Duodenal mucosa (tissue), 2 donors: Measurements from ENCODE around the gene REV3L.

Experiments used
- H3K27ac ChIP-seq: one replicate; pipeline ENCODE4 v1.7.0; 2013; ENCODE audit warnings: low read depth, low read length
- H3K27me3 ChIP-seq, 2 donors: one replicate each; pipeline ENCODE4 v1.7.0; 2013; ENCODE audit warnings: low read length in 2 of 2, control low read depth in 1 of 2; ENCODE audit not compliant: insufficient read depth in 2 of 2, control insufficient read depth in 1 of 2
- H3K36me3 ChIP-seq, 2 donors: one replicate each; pipeline ENCODE4 v1.7.0; 2013; ENCODE audit warnings: low read length in 2 of 2, control low read depth in 1 of 2; ENCODE audit not compliant: insufficient read depth in 2 of 2, control insufficient read depth in 1 of 2
- H3K4me1 ChIP-seq, 2 donors: one replicate each; pipeline ENCODE4 v1.7.0; 2013; ENCODE audit warnings: low read length in 2 of 2, control low read depth in 1 of 2; ENCODE audit not compliant: insufficient read depth in 2 of 2, control insufficient read depth in 1 of 2
- H3K4me3 ChIP-seq, 2 donors: one replicate each; pipeline ENCODE4 v1.7.0; 2013; ENCODE audit warnings: low read length in 2 of 2, low read depth in 1 of 2
- H3K9ac ChIP-seq, 2 donors: one replicate each; pipeline ENCODE4 v1.7.0; 2013; ENCODE audit warnings: low read length in 2 of 2, low read depth in 1 of 2
- H3K9me3 ChIP-seq, 2 donors: one replicate each; pipeline ENCODE4 v1.7.0; 2013; ENCODE audit warnings: low read length in 2 of 2, control low read depth in 1 of 2; ENCODE audit not compliant: control insufficient read depth in 1 of 2

Gene REV3L

GRCh38 chr6:111416529-111416928 is 66.5 kb downstream of the REV3L start:
- H3K27ac ChIP-seq = no peak overlapping the region
- H3K4me3 ChIP-seq = no peak overlapping the region

GRCh38 chr6:111414373-111414772 is 68.6 kb downstream of the REV3L start:
- no peak overlapping the region for H3K27ac ChIP-seq
- H3K4me1 ChIP-seq = peaks cover 9 to 12% of the 10 kb centered on the region in 2 donors
- H3K36me3 ChIP-seq = peaks cover 9 to 14% of the 10 kb centered on the region in 2 donors
- no peak overlapping the region for H3K9ac ChIP-seq
- no peak overlapping the region for H3K4me3 ChIP-seq
- no peaks in the 10 kb centered on the region for H3K9me3 ChIP-seq
- H3K27me3 ChIP-seq = no peaks in the 10 kb centered on the region

More at GRCh38 chr6:111416529-111416928, 66.5 kb downstream of the REV3L start:
- no peak overlapping the region for H3K9ac ChIP-seq
- no peaks in the 10 kb centered on the region for H3K9me3 ChIP-seq
- H3K36me3 ChIP-seq = peaks cover 3 to 5% of the 10 kb centered on the region in 2 donors
- peaks cover 9 to 12% of the 10 kb centered on the region in 2 donors for H3K4me1 ChIP-seq
- H3K27me3 ChIP-seq = no peaks in the 10 kb centered on the region

- H3K27ac ChIP-seq = no peak overlapping the region
Measured at GRCh38 chr6:111411978-111412566, 70.9 kb downstream of the REV3L start.

GRCh38 chr6:111411046-111411445 is 72.0 kb downstream of the REV3L start:
- no peak overlapping the region for H3K27ac ChIP-seq
- peaks cover 9 to 14% of the 10 kb centered on the region in 2 donors for H3K36me3 ChIP-seq
- no peaks in the 10 kb centered on the region for H3K27me3 ChIP-seq
- no peak overlapping the region for H3K9ac ChIP-seq
- no peak overlapping the region for H3K4me3 ChIP-seq
- no peaks in the 10 kb centered on the region for H3K4me1 ChIP-seq
- H3K9me3 ChIP-seq = no peaks in the 10 kb centered on the region

More at GRCh38 chr6:111411978-111412566, 70.9 kb downstream of the REV3L start:
- Histone ChIP-seq H3K27me3 (no peaks in the 10 kb centered on the region), H3K9ac (no peak overlapping the region), H3K4me1 (peaks cover 6 to 10% of the 10 kb centered on the region in 2 donors), H3K4me3 (no peak overlapping the region), H3K9me3 (no peaks in the 10 kb centered on the region), H3K36me3 (peaks cover 9 to 14% of the 10 kb centered on the region in 2 donors)

GRCh38 chr6:111410371-111410770 is 72.6 kb downstream of the REV3L start:
- H3K27me3 ChIP-seq = no peaks in the 10 kb centered on the region
- no peaks in the 10 kb centered on the region for H3K9me3 ChIP-seq
- H3K9ac ChIP-seq = no peak overlapping the region
- no peak overlapping the region for H3K4me3 ChIP-seq
- H3K4me1 ChIP-seq = no peaks in the 10 kb centered on the region
- H3K27ac ChIP-seq = no peak overlapping the region
- peaks cover 9 to 12% of the 10 kb centered on the region in 2 donors for H3K36me3 ChIP-seq

- H3K27me3 ChIP-seq = no peaks in the 10 kb centered on the region
- H3K27ac ChIP-seq = no peak overlapping the region
- H3K9ac ChIP-seq = no peak overlapping the region
- peaks cover 13 to 16% of the 10 kb centered on the region in 2 donors for H3K36me3 ChIP-seq
- H3K4me3 ChIP-seq = no peak overlapping the region
- no peaks in the 10 kb centered on the region for H3K9me3 ChIP-seq
- H3K4me1 ChIP-seq = no peaks in the 10 kb centered on the region
Measured at GRCh38 chr6:111409430-111409829, 73.6 kb downstream of the REV3L start.

GRCh38 chr6:111407686-111408085 is 75.3 kb downstream of the REV3L start:
- H3K9ac ChIP-seq = no peak overlapping the region
- no peaks in the 10 kb centered on the region for H3K4me1 ChIP-seq
- no peaks in the 10 kb centered on the region for H3K9me3 ChIP-seq
- peaks cover 23 to 31% of the 10 kb centered on the region in 2 donors for H3K36me3 ChIP-seq
- no peak overlapping the region for H3K27ac ChIP-seq
- no peaks in the 10 kb centered on the region for H3K27me3 ChIP-seq
- no peak overlapping the region for H3K4me3 ChIP-seq

GRCh38 chr6:111406200-111406721 is 76.8 kb downstream of the REV3L start:
- H3K36me3 ChIP-seq = peaks cover 20 to 31% of the 10 kb centered on the region in 2 donors
- no peak overlapping the region for H3K27ac ChIP-seq
- H3K4me3 ChIP-seq = no peak overlapping the region
- no peaks in the 10 kb centered on the region for H3K9me3 ChIP-seq
- no peaks in the 10 kb centered on the region for H3K4me1 ChIP-seq
- H3K9ac ChIP-seq = no peak overlapping the region
- no peaks in the 10 kb centered on the region for H3K27me3 ChIP-seq

- Histone ChIP-seq H3K36me3 (peaks cover 14 to 26% of the 10 kb centered on the region in 2 donors), H3K9me3 (no peaks in the 10 kb centered on the region), H3K4me3 (no peak overlapping the region), H3K27ac (no peak overlapping the region), H3K27me3 (no peaks in the 10 kb centered on the region), H3K9ac (no peak overlapping the region), H3K4me1 (no peaks in the 10 kb centered on the region)
Measured at GRCh38 chr6:111403388-111403787, 79.6 kb downstream of the REV3L start.

GRCh38 chr6:111399626-111400025 is 83.4 kb downstream of the REV3L start:
- Histone ChIP-seq H3K9me3 (no peaks in the 10 kb centered on the region), H3K27ac (no peak overlapping the region), H3K36me3 (peaks cover 12 to 21% of the 10 kb centered on the region in 2 donors), H3K4me3 (no peak overlapping the region), H3K4me1 (no peaks in the 10 kb centered on the region), H3K27me3 (no peaks in the 10 kb centered on the region), H3K9ac (no peak overlapping the region)
